Mesenchymal stem cell (in vitro differentiated cells and primary cell): ENCODE measurements around the gene ASCL5.

Experiments
- DNase-seq: peaks from one replicate; pipeline ENCODE4 v3.0.0-alpha.2; 2013
- H2AFZ ChIP-seq: one replicate; pipeline ENCODE4 v1.6.1; 2013; ENCODE audit warnings: low read depth, mild to moderate bottlenecking, control low read depth, inconsistent platforms, low read length, moderate library complexity
- H2AK5ac ChIP-seq: 2 replicates; pipeline ENCODE4 v1.6.1; 2013; ENCODE audit warnings: low read length, moderate library complexity, mild to moderate bottlenecking, inconsistent platforms; ENCODE audit not compliant: severe bottlenecking
- H2BK120ac ChIP-seq: one replicate; pipeline ENCODE4 v1.6.1; 2013; ENCODE audit warnings: low read depth, mild to moderate bottlenecking, inconsistent platforms, low read length, moderate library complexity
- H2BK12ac ChIP-seq, 2 experiments: one replicate each; pipeline ENCODE4 v1.6.1; 2013; ENCODE audit warnings: inconsistent platforms in 2 of 2, low read length in 2 of 2, mild to moderate bottlenecking in 2 of 2, moderate library complexity in 2 of 2, control low read depth in 1 of 2
- H2BK15ac ChIP-seq: one replicate; pipeline ENCODE4 v1.6.1; 2013; ENCODE audit warnings: mild to moderate bottlenecking, low read depth, inconsistent platforms; ENCODE audit not compliant: poor library complexity, severe bottlenecking
- H2BK5ac ChIP-seq: 2 replicates; pipeline ENCODE4 v1.6.1; 2013; ENCODE audit warnings: low read depth, mild to moderate bottlenecking, low read length, control low read depth, inconsistent platforms; ENCODE audit not compliant: poor library complexity, severe bottlenecking
- H3K14ac ChIP-seq, 2 experiments: one replicate each; pipeline ENCODE4 v1.6.1; 2013; ENCODE audit warnings: inconsistent platforms in 2 of 2, low read length in 2 of 2, control low read depth in 1 of 2, mild to moderate bottlenecking in 1 of 2, moderate library complexity in 1 of 2
- H3K18ac ChIP-seq, 2 experiments: one replicate each; pipeline ENCODE4 v1.6.1; 2013; ENCODE audit warnings: inconsistent platforms in 2 of 2, low read length in 2 of 2, control low read depth in 1 of 2, low read depth in 1 of 2, mild to moderate bottlenecking in 1 of 2
- H3K23ac ChIP-seq, 2 experiments: one replicate each; pipeline ENCODE4 v1.6.1; 2013; ENCODE audit warnings: inconsistent platforms in 2 of 2, low read length in 2 of 2, mild to moderate bottlenecking in 2 of 2, moderate library complexity in 2 of 2, control low read depth in 1 of 2
- H3K27ac ChIP-seq: 2 replicates; pipeline ENCODE4 v1.5.1; 2013; ENCODE audit warnings: mild to moderate bottlenecking, moderate library complexity, low read length, control low read depth, inconsistent platforms; ENCODE audit not compliant: poor library complexity, severe bottlenecking
- H3K27me3 ChIP-seq, 2 experiments: 2 replicates each; pipeline versions ENCODE4 v1.6.1 to v1.7.0; 2013; ENCODE audit warnings: low read length in 2 of 2, mild to moderate bottlenecking in 2 of 2, moderate library complexity in 2 of 2, control low read depth in 1 of 2, inconsistent platforms in 1 of 2; ENCODE audit not compliant: control insufficient read depth in 1 of 2, insufficient read depth in 1 of 2
- H3K36me3 ChIP-seq, 2 experiments: 2 replicates each; pipeline versions ENCODE4 v1.6.1 to v1.7.0; 2013; ENCODE audit warnings: low read length in 2 of 2, control low read depth in 1 of 2, inconsistent platforms in 1 of 2, low read depth in 1 of 2, mild to moderate bottlenecking in 1 of 2; ENCODE audit not compliant: insufficient read depth in 2 of 2, control insufficient read depth in 1 of 2
- H3K4ac ChIP-seq, 2 experiments: one replicate each; pipeline ENCODE4 v1.6.1; 2013; ENCODE audit warnings: inconsistent platforms in 2 of 2, low read length in 2 of 2, mild to moderate bottlenecking in 2 of 2, moderate library complexity in 2 of 2, control low read depth in 1 of 2, low read depth in 1 of 2
- H3K4me1 ChIP-seq: 2 replicates; pipeline ENCODE4 v1.6.1; 2013; ENCODE audit warnings: low read depth, low read length, control low read depth; ENCODE audit not compliant: control insufficient read depth, insufficient read depth
- H3K4me2 ChIP-seq: 2 replicates; pipeline ENCODE4 v1.6.1; 2013; ENCODE audit warnings: low read length, mild to moderate bottlenecking, inconsistent platforms; ENCODE audit not compliant: poor library complexity, severe bottlenecking
- H3K4me3 ChIP-seq, 2 experiments: 2 replicates each; pipeline versions ENCODE4 v1.5.1 to v1.7.0; 2013; ENCODE audit warnings: low read length in 2 of 2, mild to moderate bottlenecking in 2 of 2, control low read depth in 1 of 2, low read depth in 1 of 2; ENCODE audit not compliant: insufficient read depth in 1 of 2
- H3K79me1 ChIP-seq: replicated peaks from 2 replicates; pipeline ENCODE4 v1.6.1; 2013; ENCODE audit warnings: mild to moderate bottlenecking, control low read depth, low read length, inconsistent platforms; ENCODE audit not compliant: poor library complexity, severe bottlenecking
- H3K9ac ChIP-seq: 2 replicates; pipeline ENCODE4 v1.7.0; 2013; ENCODE audit warnings: mild to moderate bottlenecking, low read length, moderate library complexity
- H3K9me3 ChIP-seq: 2 replicates; pipeline ENCODE4 v1.7.0; 2013; ENCODE audit warnings: mild to moderate bottlenecking, low read length; ENCODE audit not compliant: control insufficient read depth
- H4K8ac ChIP-seq: one replicate; pipeline ENCODE4 v1.6.1; 2013; ENCODE audit warnings: inconsistent platforms, mild to moderate bottlenecking, low read length, moderate library complexity
- H4K91ac ChIP-seq: one replicate; pipeline ENCODE4 v1.6.1; 2013; ENCODE audit warnings: mild to moderate bottlenecking, low read length, inconsistent platforms
- WGBS: methylation state at CpG from one replicate; pipeline ENCODE4 v1.1.7; 2013; ENCODE audit warnings: mixed read lengths; 5-methylcytosine and 5-hydroxymethylcytosine counted together

Gene ASCL5

DNA sequence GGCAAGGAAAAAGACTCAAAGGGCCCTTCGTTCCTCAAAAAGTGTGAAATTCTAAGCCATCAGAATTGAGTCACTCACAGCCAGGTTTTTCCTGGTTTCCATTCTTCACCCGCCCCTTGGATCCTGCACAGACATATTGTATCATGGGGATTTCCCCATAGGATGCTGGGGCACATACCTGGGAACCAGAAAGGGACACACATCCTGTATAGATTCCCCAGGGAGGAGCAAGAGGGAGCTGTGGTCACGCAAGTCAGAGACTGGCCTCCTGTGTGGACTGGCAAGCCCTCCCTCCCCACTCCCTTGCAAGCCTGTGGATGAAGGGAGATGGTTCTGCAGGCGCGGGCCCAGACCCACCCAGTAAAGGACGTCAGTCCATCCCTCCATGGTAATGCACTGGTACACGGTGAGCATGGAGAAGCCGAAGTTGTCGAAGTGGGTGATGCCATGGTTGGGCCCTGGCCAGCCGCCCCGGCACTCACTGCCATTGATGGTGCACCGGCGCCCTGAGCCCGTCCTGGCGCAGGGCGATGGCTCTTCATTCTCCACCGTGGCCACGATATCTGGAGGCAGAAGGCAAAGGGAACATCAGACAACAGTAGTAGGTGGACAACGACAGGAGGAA is 38.0 kb downstream of the ASCL5 start:
- H3K14ac ChIP-seq: peak overlapping the region in 1 of 2 experiments; percentile 26
- DNase-seq: no peak
- WGBS: 91% methylated on average over 19 of the region's 19 CpGs

DNA sequence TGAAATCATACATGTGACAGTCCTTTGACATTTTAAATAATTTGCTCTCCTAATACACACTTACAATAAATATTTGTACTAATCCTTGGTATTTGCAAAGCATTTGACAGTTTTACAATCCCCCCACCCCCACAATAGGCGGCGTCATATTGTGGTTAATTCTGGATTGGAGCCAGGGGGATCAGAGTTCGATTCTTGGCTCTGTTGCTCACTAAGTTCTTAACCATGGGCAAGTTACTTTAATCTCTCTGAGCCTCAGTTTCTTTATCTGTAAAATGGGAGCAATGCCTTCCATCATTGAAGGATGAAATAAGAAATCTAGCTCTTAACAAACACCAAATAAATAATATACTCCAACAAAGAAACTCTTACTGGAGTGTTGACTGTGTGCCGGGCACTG is 38.6 kb downstream of the ASCL5 start:
- Histone ChIP-seq H2AFZ (no peak overlapping the region), H3K27ac (no peak overlapping the region), H3K9me3 (no peaks in the 10 kb centered on the region), H4K8ac (no peak overlapping the region), H2BK5ac (no peak overlapping the region), H2BK15ac (no peak overlapping the region), H3K14ac (no peak overlapping the region), H4K91ac (no peak overlapping the region), H3K23ac (no peak overlapping the region), H3K79me1 (no peaks in the 10 kb centered on the region), H2BK12ac (no peak overlapping the region), H3K4ac (no peak overlapping the region), H3K4me1 (no peaks in the 10 kb centered on the region), H3K18ac (no peak overlapping the region), H3K27me3 (peaks cover 36 to 68% of the 10 kb centered on the region in 2 experiments), H3K4me2 (no peak overlapping the region), H2BK120ac (no peak overlapping the region), H2AK5ac (no peak overlapping the region), H3K9ac (no peak overlapping the region), H3K36me3 (no peaks in the 10 kb centered on the region), H3K4me3 (no peak overlapping the region)
- no peak for DNase-seq
- WGBS: 80% methylated on average over 2 of the region's 4 CpGs

More for the DNA sequence above, 38.0 kb downstream of the ASCL5 start:
- Histone ChIP-seq H3K4me1 (no peaks in the 10 kb centered on the region), H3K36me3 (no peaks in the 10 kb centered on the region), H3K79me1 (no peaks in the 10 kb centered on the region), H3K18ac (no peak overlapping the region), H3K9ac (no peak overlapping the region), H2AFZ (no peak overlapping the region), H2BK15ac (no peak overlapping the region), H3K23ac (no peak overlapping the region), H2BK120ac (no peak overlapping the region), H2BK12ac (no peak overlapping the region), H4K91ac (no peak overlapping the region), H2AK5ac (no peak overlapping the region), H2BK5ac (no peak overlapping the region), H3K4me2 (no peak overlapping the region), H3K4ac (no peak overlapping the region), H3K9me3 (no peaks in the 10 kb centered on the region), H3K4me3 (no peak overlapping the region), H3K27me3 (peaks cover 31 to 68% of the 10 kb centered on the region in 2 experiments), H4K8ac (no peak overlapping the region), H3K27ac (no peak overlapping the region)

DNA sequence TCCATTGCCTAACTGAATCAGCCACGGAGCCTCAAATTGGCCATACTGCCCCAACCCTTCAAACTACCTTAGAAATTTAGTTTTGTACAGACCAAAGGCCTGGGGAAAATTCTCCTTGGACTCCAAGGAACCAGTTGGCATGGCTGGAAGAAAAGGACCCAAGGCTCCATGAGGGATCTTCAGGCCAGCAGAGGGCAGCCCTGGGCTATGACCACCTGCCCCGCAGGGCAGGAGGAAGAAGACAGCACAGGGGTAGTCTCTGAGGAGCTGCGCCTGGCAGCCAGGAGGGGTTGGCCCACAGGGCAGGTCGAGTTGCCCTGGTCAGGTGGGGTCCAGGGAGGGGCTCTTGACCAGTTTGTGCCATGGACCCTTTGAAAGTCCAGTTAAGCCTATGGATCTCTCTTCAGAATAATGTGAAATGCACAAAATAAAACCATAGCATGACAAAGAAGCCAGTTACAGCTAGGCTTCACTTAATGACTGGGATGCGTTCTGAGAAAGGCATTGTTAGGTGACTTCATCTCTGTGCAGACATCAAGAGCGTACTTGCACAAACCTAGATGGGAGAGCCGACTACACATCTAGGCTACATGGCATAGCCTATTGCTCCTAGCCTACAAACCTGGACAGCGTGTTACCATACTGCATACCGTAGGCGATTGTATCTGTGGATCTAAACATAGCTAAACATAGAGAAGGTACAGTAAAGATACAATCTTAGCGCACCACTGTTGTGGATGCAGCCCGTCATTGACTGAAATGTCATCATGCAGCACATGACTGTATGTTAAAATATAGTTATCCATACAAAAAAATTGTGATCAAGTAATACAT is 40.9 kb downstream of the ASCL5 start:
- H3K27me3 ChIP-seq: peaks cover 40 to 63% of the 10 kb centered on the region in 2 experiments
- no peak overlapping the region for H3K4me2 ChIP-seq
- no peaks in the 10 kb centered on the region for H3K9me3 ChIP-seq
- no peaks in the 10 kb centered on the region for H3K4me1 ChIP-seq
- H3K23ac ChIP-seq: no peak overlapping the region
- H3K27ac ChIP-seq: no peak overlapping the region
- no peak overlapping the region for H2AK5ac ChIP-seq
- no peak overlapping the region for H3K18ac ChIP-seq
- no peak overlapping the region for H2BK12ac ChIP-seq
- no peaks in the 10 kb centered on the region for H3K79me1 ChIP-seq
- H3K9ac ChIP-seq: no peak overlapping the region
- no peak overlapping the region for H4K91ac ChIP-seq
- H3K36me3 ChIP-seq: no peaks in the 10 kb centered on the region
- H4K8ac ChIP-seq: no peak overlapping the region
- 70% methylated on average over 11 of the region's 12 CpGs for WGBS
- no peak overlapping the region for H2BK5ac ChIP-seq
- peak; percentile 57 for DNase-seq
- H2BK15ac ChIP-seq: no peak overlapping the region
- no peak overlapping the region for H3K14ac ChIP-seq
- H2AFZ ChIP-seq: no peak overlapping the region
- H2BK120ac ChIP-seq: no peak overlapping the region
- H3K4me3 ChIP-seq: no peak overlapping the region
- no peak overlapping the region for H3K4ac ChIP-seq

DNA sequence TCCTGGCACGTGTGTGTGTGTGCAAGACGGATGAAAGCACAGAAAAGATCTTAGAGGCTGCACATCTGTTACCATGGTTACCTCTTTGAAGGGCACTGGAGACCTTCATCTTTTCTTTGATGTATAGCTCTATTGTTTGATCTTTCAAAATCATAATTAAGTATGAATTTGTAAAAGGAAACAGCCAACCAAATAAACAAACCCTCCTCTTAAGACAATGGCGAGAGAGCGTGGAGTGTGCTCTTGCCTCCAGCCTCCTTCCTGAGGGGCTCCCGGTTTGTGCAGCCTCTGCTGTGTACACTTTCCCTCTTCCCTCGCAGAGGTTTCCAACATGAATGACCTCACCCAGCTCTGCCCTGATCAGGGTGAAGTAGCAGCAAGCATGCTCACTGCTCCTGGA is 42.7 kb downstream of the ASCL5 start:
- no peak overlapping the region for H4K8ac ChIP-seq
- DNase-seq: no peak
- H3K4me3 ChIP-seq: no peak overlapping the region
- H3K36me3 ChIP-seq: no peaks in the 10 kb centered on the region
- H2BK12ac ChIP-seq: no peak overlapping the region
- no peak overlapping the region for H4K91ac ChIP-seq
- no peak overlapping the region for H2BK5ac ChIP-seq
- no peak overlapping the region for H3K4ac ChIP-seq
- H2BK15ac ChIP-seq: no peak overlapping the region
- H3K79me1 ChIP-seq: no peaks in the 10 kb centered on the region
- H3K27ac ChIP-seq: no peak overlapping the region
- H2AK5ac ChIP-seq: no peak overlapping the region
- H3K9me3 ChIP-seq: no peaks in the 10 kb centered on the region
- peaks cover 46 to 74% of the 10 kb centered on the region in 2 experiments for H3K27me3 ChIP-seq
- no peak overlapping the region for H3K23ac ChIP-seq
- H3K14ac ChIP-seq: no peak overlapping the region
- no peak overlapping the region for H3K4me2 ChIP-seq
- H2AFZ ChIP-seq: no peak overlapping the region
- H3K9ac ChIP-seq: no peak overlapping the region
- H3K4me1 ChIP-seq: no peaks in the 10 kb centered on the region
- WGBS: 63% methylated on average over 5 of the region's 6 CpGs
- H2BK120ac ChIP-seq: no peak overlapping the region
- no peak overlapping the region for H3K18ac ChIP-seq
